GM18511 (cell line): Measurements from ENCODE around the gene TBCD.
"Not testable (repeated sequence)": the region's sequence is repeated elsewhere in the genome, so short reads cannot be mapped to it uniquely, and the experiment has no call there.

Source experiments
- ATAC-seq: cut with Tn5 transposase; IDR thresholded peaks from one replicate; pipeline ENCODE4 v1.9.1; 2021; ENCODE audit warnings: mild to moderate bottlenecking, moderate library complexity; ENCODE audit not compliant: unreplicated experiment

The TBCD gene

DNA sequence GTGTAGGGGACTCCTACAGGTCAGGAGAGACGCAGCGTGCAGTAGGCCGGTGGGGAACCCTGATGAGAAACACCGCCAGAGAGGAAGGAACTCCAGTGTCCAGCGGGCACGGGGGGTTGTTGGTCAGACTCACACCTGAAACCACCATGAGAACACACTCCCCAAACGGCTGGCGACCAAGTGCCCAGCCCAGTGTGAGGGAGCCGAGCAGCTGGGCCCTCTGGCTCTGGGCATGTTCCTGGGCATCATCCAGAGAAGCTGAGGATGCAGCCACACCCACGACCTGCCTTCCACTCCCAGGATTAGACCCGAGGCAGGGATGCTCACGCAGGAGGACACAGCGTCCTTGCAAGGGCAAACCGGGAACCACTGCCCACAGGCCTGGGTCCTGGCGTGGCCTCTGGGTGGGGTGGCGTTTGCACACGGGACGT is 196.2 kb downstream of the TBCD start:
- ATAC-seq = no peak

DNA sequence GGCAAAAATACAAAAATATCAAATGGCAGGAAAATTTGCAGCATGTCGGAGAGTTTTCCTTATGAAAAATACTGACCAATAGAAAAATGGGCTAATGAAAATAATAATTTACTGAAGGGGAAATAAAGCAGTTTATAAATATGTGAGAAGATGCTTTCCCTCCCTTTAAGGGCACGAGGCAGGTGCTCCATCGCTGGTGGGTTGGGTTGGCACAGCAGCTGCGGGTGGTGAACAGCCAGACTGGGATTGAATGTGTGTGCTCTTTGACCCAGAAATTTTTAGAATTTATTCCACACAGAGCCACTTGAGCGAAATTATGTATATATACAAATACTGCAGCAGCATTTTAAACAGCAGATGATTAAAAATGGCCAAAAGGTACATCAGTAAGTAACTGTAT is 197.1 kb downstream of the TBCD start:
- no peak for ATAC-seq

DNA sequence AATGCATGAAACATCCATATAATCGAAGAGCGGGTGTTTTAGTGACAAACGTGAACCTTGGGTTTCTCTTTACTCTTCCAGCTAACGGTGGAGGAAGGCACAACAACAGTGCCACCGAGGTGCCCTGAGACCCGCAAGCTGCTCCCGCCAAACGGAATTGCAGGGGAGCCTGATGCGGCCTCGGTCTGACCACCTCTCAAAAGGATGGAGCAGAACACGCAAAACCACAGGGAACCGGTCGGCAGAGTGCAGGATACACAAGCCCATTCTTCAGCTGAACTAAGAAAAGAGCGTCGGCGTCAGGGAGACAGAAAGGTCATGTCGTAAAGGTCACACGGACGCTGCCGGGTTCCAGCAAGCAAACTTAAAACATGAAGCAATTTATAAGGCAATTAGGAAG is 197.5 kb downstream of the TBCD start:
- ATAC-seq = no peak

DNA sequence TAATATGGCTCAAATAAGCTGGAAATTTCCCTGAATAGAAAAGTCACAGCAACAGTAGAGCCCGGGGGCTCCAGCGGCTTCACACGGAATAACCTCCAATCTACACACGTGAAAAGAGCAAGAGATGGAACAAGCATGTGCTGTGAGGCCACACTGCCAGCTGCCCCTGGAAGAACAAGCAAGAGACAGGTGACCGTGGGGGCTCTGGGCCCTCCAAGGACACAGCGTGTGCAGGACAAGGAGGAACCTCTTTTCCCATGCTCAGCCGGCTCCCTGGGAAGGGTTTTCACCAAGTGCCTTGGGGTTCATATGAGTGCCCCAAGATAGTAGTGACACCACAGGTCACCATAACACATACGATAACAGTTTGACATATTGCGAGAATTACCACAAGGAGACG is 198.1 kb downstream of the TBCD start:
- ATAC-seq = no peak

DNA sequence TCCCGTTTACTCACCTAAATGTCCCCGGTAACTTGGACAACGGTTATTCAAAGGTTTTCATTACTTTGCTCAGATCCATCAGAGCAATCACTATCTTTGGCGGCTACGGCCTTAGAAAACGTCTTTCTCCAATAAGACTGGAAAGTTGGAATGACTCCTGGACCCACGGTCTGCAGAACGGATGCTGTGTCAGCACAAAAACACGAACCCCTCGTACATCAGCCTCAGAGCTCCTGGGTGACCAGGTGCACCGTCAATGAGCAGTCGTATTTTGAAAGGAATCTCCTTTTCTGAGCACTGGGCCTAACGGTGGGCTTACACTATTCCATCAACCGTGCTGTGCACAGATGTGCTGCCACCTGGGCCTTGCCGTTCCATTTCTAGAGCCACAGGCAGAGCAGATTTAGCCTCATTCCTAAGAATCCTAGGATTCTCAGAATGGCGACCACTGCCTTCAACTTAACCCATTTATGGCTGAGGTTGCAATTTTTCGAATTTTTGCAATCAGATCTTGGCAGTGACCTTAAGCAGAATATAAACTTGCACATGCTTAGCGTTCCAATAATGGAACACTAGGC is 198.7 kb downstream of the TBCD start:
- ATAC-seq = no peak

DNA sequence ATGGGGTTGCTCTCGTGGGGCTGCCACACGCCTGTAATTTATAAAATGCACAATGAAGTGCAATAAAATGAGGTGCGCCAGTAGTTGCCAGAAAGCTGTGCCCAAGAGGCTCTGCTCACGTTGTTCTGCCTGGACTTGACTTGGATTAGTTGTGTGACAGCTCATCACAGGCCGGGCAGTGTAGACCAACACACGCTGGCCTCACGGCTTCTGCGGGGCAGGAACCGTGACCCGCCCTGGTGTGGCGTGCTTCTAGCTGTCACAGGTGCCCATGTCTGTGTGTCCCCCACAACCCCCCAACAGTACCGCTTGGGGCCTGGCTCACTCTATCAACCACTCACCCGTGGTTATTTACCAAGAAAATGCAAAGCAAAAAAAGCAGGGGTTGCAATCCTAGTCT is 200.2 kb downstream of the TBCD start:
- ATAC-seq = no peak

DNA sequence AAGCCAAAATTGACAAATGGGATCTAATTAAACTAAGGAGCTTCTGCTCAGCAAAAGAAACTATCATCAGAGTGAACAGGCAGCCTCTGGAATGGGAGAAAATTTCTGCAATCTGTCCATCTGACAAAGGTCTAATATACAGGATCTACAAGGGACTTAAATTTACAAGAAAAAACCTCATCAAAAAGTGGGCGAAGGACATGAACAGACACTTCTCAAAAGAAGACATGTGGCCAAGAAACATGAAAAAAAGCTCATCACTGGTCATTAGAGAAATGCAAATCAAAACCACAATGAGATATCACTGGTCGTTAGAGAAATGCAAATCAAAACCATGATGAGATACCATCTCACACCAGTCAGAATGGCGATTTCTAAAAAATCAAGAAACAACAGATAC is 203.2 kb downstream of the TBCD start:
- ATAC-seq = not testable (repeated sequence)

DNA sequence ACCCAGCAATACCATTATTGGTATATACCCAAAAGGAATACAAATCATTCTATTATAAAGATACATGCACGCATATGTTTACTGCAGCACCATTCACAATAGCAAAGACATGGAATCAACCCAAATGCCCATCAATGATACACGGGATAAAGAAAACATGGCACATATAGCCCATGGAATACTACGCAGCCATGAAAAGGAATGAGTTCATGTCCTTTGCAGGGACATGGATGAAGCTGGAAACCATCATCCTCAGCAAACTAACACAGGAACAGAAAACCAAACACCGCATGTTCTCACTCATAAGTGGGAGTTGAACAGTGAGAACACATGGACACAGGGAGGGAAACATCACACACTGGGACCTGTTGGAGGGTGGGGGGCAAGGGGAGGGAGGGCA is 203.8 kb downstream of the TBCD start:
- ATAC-seq = not testable (repeated sequence)

DNA sequence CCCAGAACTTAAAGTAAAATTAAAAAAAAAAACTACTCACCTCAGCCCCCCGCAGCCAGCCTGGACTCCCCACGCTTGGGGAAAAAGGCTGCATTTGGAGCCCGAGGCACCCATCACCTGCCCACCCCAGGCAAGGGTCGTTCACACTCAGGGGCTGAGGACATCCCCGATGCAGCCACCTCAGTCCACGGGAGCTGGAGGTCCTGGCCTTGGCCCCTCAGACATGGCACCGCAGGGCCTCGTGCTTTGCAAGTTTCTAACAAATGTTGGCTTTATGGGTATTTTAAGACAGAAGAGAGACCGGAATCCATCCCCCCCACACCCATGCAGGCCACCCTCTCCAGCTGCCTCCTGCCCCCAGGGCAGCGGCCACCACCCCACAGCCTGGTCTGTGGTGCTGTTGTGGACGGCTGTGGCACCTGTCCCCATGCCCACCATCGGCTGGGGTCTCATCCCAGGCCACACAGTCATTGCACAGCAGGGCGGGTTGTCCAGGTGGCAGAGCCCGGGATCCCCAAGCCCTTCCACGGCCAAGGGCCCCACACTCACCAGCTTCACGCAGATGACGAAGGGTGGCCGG is 204.4 kb downstream of the TBCD start:
- ATAC-seq = no peak

DNA sequence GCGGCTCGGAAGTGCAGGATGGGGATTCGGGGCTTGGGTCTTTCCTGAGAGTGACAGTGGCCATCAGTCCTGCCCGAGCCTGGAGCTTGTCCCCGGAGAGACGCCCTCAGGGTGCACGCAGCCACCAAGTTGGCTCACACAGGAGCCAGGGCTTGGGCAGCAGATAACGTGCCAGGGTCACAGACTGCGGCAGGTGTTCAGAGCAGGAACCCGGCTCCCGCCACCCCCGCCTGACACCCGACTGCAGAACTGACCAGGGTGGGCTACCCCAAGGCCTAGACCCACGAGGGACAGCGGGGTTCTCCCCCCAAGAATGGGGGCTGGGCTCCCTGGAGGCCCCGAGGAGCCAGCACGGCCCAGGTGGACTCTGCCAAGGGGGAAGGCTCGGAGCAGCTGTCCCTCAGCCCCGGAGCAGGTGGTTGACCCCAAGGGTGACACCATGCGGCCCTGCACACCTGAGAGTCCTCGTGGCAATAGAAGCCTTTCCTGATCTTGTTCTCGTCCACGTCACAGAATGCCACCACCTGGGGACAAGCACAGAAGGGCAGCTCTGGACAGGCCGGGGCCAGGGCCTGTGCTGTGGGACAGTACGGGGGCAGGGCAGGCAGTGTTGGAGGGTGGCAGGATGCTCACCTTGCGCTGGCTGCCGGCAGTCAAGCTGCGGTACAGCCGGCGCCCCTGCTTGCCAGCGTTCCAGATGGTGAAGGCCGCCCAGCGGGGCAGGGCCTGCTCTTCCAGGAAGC is 205.0 kb downstream of the TBCD start:
- ATAC-seq = no peak

DNA sequence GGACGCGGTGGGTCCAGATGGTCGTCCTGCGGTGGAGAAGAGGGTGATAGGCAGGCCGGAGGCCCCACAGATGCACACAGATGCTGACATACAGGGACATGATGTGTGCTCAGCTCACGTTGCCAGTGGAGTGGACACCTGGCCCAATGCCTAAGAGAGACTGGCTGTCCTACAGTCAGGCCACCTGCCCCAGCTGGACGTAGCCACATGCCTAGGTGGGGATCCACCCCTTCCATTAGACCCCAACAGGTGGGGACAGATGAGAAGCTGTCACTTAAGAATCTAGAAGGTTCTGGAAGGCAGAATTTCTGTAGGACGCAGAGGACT is 205.6 kb downstream of the TBCD start:
- ATAC-seq = no peak

DNA sequence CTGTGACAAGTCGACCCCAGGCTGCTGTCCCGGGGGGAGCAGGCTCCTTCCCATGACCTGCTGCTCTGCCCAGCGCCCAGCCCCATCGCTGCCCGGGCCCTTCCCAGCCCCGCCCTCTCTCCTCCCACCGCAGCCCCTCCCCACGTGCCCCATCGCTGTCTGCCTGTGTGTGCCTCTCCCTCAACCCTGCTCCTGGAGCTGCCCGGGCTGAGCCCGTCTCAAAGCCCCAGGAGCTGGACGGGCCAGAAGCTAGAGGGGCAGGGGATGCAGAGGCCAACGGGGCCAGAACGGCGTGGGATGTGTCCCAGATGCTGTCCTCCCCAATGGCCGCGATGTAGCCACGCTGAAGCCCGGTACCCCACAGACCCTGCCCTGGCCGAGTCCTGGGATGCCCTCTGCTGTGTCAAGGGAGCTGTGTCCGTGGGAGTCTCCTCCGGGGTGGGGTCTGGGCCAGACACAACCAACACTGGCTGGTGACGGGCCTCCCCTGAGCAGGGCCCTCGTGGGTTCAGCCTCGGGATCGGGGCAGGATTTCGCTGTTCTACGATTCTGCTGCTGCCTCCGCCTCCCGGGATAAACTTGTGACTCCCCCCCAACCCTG is 206.2 kb downstream of the TBCD start:
- no peak for ATAC-seq

DNA sequence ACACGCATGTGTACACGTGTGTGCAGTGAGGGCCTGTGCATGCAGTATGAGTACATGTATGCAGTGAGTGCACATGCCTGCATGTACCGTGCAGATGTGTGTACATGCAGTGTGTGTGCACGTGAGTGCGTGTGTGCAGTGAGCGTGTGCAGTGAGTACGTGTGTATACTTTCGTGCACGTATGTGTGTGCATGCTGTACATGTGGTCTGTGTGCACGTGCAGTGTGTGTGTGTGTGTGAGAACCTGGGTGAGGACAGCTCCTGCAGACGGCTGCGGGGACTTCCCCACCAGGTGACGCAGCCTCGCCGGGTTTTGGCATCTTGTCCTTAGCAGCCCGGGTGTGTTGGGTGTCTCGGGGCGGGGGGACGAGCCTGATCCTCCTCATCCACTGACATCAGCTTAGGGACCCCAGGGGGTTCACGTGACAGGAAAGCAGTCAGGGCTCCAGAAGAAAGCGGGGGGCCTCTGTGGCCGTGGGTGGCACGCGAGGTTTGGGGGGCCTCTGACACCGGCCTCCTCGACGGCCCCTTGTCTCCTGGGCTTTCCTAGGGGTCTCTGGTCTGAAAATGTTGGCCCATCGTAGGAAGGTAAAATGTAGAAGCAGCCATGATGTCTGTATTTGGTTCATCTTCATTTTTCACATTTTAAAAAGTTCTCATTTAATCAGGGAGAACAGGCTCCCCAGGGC is 207.5 kb downstream of the TBCD start:
- no peak for ATAC-seq

DNA sequence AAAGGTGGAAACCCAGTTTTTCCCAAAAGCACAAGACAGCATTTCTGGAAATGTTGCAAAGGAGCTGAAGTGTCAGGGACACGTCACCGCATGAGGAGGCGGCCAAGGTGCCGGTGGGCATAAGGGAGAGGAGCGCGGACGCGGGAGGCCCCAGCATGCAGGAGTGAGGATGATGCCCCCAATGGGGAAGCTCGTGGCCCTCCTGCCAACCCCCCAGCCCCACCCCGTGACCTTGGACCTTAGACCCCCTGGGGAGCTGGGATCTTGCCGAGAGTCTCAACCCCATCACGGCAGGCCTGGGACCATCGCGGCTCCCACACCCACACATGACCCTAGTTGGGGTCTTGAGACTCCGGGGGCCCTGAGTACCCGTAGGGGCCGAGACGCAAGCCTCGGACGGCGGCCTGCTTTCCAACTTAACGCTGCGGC is 208.1 kb downstream of the TBCD start:
- no peak for ATAC-seq

DNA sequence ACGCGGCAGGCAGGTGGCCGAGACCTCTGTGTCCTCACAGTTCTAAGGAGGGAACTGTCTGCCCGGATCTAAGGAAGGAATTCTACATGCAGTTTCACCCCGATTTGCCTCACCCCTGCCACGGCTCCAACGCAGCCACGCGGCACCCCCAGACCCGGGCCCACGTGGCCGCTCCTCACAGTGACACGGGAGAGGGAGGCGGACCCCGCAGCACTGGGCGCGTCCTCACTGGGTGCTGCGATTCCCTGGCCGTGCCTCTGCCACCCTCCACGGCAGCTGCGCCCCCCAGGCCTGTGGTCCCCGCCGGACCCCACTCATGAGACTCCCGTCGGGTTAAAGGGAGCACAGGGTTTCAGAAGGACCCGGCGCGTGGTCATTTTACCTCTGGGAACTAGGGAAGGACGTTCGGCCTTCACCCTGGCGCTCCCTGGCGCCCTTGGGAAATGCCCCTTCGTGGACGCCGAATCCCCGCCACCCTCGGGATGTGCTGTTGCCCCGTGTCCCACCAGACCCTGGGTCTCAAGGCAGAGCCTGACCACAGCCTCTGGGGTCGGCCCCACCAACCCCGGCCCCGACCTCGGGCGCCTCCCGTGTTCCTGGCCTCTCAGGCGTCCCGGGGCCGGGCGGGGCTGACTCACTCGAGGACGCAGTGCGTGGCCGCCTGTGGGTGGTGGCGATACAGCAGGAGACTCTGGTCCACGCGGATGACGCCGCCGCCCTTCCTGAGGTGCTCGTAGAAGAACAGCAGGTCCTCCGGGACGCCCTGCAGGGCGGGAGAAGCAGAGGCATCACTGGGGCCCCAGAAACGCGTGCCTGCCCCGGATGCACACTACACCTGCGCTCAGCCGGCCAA is 208.8 kb downstream of the TBCD start:
- no peak for ATAC-seq

DNA sequence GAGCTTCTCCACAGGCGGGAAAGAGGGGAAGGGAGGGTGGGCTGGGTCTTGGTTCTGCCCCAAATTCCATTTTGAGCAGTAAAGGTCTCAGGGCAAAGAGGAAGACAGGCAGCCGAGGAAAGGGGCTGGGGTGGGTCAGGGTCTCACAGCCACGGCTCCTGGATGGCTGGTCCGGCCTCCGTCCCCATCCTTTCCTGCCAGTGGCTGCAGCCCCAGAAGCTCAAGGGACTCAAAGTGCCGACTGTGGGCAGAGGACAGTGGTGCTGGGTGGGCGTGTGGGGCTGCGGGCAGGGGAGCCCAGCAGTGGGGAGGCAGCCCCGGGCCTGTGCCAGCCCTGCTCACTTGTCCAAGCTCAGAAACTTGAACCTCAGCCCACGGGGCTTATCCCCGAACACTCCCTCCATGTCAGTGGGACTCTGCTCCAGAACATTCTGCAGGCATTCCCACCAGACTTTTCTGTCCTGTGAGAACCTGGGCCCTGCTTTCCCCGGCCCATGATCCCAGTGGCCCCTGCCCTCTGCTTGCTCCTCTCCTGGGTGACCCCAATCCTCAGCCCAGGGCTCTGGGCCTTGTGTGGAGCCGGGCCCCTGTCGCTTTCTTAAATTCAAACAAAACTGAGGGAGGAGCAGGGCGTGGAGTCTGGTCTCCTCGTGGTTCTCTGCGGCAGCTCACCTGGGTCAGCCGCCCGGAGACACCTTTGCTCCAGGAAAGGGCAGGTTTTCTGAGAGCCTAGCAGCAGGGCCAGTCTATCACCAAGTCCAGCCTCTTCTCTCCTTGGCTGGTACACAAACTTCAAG is 209.7 kb downstream of the TBCD start:
- ATAC-seq = no peak

DNA sequence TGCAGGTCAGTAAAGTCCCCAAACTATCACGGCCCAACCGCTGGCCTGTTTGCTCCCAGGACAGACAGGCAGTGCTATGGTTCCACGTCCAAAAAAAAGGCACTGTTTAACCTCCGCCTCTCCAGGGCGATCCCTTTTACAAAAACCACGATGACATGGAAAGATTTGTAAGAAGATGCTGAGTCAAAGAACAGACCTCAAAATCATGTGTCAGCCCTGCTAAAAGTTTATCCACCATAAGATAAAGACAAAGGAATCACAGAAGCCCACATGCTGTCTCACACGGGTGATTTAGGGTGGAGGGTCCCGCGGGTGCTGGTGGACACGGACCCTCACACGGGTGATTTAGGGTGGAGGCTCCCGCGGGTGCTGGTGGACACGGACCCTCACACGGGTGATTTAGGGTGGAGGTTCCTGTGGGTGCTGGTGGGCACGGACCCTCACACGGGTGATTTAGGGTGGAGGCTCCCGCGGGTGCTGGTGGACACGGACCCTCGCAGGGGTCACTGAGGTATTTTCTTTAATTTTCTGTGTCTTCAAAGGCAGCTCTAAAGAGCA is 210.4 kb downstream of the TBCD start:
- no peak for ATAC-seq

DNA sequence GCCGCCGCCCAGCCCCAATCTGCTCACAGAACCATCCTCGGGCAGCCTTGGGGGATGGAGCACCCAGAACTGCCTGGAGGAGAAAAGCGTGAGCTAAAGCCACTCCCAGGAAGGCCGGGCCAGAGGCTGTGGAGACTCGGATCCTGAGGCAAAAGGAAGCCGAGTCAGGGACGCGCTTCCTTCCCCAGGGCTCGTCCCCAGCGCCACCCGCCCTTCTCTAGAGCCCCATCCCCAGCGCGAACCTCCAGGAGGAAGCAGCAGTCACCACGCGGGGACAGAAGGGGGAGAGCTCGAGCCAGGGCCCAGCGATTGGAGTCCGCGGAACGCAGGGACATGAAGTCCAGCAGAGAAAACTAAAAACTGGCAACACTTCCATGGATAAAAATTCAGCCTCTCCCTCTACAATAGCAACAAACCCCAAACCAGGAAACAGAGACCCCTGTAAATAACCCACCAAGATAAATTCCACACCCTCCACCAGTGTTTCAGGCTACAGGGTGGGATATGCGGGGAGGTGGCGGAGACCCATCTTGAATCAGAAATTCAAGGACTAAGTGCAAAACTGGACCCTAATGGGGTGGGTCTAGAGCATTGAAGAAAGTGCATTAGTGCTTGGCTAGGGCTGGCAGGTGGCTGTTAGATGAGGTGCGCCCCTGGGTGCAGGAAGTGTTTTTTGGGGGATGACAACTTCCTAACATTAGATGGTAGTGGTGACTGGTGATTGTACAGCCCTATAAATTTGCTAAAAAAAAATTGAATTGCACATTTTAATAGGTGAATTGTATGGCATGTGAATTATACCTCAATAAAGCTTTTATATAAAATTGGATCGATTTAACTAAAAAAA is 211.5 kb downstream of the TBCD start:
- no peak for ATAC-seq

DNA sequence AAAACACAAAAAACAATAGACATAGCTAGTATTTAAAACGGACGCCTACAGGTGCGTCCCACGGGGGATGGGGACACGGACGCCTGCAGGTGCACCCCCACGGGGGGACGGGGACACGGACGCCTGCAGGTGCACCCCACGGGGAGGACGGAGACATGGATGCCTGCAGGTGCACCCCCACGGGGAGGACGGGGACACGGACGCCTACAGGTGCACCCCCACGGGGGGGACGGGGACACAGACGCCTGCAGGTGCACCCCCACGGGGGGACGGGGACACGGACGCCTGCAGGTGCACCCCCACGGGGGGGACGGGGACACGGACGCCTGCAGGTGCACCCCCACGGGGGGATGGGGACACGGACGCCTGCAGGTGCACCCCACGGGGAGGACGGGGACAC is 212.6 kb downstream of the TBCD start:
- ATAC-seq = not testable (repeated sequence)
